NOMO-1 treated with dmso at 0.1 percent for 144 hours (cell line): ENCODE results near the gene SEMA6B.
"Not testable (repeated sequence)": the region's sequence is repeated elsewhere in the genome, so short reads cannot be mapped to it uniquely, and the experiment has no call there.

Experiments used
- DNase-seq: peaks from one replicate; lab custom pipeline; 2025; ENCODE audit not compliant: unreplicated experiment; lab: John Stamatoyannopoulos, UW

The SEMA6B gene

GRCh38 chr19:4573682-4574081 lies 14.2 kb upstream of the SEMA6B start:
- DNase-seq, result no peak

GRCh38 chr19:4571305-4571917 lies 11.9 kb upstream of the SEMA6B start:
- DNase-seq, result no peak

- no peak for DNase-seq
These were observed 11.4 kb upstream of the SEMA6B start for GRCh38 chr19:4570916-4571304.

DNA sequence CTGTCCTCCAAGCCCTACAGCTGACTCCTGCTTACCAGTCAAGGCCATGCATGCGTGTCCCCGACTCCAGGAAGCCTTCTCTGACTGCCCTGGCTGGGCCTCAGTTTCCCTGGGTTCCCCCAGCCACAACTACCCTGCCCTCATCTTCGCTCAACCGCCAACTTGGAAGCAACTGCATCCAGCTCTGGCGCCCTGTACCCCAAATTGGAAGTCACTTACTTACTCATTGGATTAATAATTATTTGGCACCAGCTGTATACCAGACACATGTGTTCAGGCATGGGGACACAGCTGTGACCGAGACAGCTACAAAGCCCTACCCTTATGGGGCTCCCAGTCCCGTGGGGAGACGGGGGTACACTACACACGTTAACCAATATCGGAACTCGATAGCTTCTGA lies 10.9 kb upstream of the SEMA6B start:
- no peak for DNase-seq

- peak; percentile 83 for DNase-seq
These were observed 9.4 kb upstream of the SEMA6B start for GRCh38 chr19:4568886-4569285.

DNA sequence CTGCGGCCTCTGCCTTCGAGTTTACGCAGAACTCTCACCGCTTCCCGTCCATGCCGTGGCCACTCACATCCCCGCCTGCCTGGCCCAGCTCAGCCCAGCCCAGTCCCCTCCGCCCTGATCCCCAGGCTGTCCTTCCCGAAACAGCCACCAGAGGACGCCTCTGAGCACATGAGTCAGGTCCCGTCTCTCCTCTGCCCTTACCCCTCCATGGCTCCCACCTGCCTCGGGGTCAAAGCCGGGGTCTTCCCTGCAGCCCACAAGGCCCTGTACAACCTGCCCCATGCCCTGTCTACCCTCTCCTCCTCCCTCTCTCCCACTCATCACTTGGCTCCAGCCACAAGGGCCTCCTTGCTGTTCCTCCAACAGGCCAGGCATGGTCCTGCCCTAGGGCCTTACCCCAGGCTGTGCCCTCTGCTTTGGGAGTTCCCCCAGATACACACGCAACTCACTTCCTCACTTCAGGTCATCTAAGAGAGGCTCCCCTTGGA lies 8.1 kb upstream of the SEMA6B start:
- DNase-seq, result peak; percentile 27

DNA sequence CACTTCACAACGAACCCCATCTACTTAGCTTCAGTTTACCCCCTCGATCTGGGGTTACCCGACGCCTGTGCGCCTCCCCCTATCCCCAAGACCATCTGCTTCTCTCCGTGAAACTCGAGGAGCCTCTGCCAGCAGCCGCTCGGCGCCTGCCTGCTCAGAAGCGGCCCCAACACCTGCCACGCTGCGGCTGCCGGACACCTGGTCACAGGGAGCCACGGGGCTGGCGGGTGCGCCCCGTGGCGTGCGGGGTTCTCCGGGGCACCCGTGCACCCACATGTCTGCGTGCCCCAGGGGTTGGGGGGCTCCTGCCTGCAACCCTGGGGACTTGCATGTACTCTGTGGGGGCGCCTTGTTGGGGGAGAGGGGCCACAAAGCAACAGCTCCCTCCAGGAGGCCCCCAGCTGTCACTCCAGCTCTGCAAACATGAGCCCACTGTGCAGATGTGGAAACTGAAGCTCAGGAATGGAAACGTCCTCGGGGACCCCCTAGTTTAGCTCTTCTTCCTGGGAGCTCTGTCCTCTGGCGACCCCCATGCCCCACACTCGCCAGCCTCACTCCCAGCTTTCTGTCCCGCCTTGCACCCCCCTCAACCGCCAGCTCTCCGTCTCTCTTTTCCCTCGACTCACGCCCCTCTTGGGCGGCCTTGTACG lies 7.0 kb upstream of the SEMA6B start:
- DNase-seq, result no peak

GRCh38 chr19:4563562-4563961 lies 4.1 kb upstream of the SEMA6B start:
- DNase-seq, result not testable (repeated sequence)

- DNase-seq, result not testable (repeated sequence)
These were observed 2.6 kb upstream of the SEMA6B start for GRCh38 chr19:4562085-4562484.

GRCh38 chr19:4557971-4558941 lies 1.2 kb downstream of the SEMA6B start:
- DNase-seq, result no peak

GRCh38 chr19:4557144-4557970 lies 2.1 kb downstream of the SEMA6B start:
- DNase-seq, result no peak

DNA sequence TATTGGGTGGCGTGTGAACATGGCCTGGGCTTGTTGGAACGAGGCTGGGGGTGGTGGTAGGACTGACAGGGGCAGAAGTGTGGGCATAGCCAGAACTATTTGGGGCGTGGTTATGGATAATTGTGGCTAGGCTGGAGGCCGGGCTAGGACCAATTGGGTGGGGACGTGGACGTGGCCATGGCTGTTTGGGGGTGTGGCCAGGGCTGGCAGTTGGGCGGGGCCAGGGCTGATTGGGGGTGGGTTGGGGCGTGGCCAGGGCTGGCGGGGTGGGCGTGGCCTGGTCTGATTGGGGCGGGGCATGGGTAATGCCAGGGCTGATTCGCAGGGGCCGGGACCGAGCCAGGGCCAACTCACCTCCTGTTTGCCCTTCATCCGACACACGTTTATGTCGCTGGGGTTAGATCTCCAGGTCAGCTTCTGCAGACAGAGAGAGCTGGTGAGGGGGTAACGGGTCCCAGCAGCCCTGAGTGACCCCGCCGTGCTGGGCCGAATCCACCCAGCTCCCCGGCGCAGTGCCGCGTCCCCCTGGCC lies 2.8 kb downstream of the SEMA6B start:
- DNase-seq, result peak; percentile 22

DNA sequence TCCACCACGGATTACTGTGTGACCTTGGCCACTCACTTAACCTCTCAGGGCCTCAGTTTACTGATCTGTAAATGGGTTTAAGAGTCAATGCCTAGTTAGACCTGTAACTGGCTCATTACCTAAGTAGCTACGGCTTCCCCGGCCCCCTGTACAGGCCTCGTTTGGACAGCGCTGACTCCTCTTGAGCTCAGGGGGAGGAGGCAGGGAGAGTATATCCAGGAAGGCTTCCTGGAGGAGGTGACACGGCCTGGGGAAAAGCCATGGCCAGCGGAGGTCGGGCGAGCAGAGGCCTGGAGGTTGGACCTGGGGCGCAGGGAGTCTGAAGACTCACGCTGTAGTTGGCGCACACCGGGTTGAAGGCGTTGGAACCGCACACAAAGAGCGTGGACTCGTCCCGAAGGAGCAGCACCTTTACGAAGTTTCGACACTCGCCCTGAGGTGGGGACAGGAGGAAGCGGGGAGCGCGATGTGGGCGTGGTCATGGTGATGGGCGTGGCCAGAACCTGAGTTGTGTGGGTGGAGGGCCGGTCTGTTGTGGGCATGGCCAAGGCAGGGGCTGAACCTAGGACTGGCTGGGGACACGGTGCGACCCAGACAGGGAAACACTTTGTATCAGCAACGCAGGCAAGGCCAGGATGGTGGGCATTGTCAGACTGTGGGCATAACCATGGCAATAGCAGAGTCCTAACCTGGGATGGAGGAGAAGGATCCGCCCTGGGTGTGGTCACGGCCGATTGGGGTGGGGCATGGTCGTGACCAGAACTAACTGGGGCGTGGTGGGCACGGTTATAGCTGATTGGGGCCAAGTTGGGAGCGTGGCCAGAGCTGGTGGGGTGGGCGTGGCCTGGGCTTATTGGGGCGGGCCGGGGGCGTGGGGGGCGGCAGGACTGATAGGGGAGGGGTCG lies 3.6 kb downstream of the SEMA6B start:
- DNase-seq, result no peak

DNA sequence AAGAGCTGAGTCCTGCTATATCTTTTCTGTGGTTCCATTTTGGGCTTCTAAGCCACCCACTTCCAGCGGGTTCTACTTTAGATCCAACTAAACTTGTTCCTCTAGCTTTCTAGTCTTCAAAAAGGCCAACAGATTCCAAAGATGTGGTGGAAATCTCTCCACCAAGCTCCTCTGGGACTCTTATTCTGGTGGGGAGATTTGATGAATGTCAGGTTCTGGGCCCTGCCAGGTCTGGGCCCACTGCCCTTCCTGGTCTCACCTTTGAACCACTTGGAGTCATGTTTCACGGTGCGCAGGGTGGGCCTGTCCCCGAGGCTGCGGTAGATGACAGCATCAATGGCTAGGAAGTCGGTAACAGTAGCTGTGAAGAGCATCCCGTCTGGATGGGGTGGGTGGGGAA lies 4.8 kb downstream of the SEMA6B start:
- no peak for DNase-seq

DNA sequence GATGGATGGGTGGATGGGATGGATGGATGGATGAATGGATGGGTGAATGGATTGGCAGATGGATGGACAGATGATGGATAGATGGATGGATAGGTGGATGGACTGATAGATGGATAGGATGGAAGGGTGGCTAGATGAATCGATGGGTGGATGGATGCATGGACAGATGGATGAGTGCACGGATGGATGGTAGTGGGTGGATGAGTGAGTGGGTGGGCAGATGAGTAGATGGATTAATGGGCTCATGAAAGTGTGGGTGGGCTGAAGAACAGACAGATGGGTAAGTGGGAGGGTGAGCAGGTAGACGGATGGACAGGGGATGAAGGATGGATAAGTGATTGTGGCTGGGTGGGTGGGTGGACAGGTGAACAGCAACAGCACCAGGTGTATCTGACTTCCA lies 5.7 kb downstream of the SEMA6B start:
- DNase-seq, result no peak

DNA sequence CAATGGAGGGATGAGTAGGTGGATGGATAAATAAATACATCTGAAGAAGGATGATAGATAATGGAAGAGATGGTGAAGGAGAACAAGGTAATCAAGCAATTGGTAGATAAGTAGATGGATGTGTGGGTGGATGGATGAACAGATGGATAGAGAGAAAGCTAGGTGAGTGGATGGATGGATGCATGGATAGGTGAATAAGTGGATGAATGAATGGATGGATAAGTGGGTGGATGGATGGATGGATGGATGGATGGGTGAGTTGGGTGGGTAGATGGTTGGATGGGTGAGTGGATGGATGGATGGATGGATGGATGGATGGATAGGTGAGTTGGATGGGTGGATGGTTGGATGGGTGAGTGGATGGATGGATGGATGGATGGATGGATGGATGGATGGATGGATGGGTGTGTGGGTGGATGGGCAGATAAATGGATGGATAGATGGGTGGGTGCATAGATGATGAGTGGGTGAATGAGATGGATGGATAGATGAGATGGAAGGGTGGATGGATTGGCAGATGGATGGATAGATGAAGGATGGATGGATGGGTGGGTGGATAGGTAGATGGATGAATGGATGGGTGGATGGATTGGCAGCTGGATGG lies 6.3 kb downstream of the SEMA6B start:
- DNase-seq, result no peak

GRCh38 chr19:4552525-4552819 lies 7.0 kb downstream of the SEMA6B start:
- no peak for DNase-seq

GRCh38 chr19:4550479-4551050 lies 8.9 kb downstream of the SEMA6B start:
- no peak for DNase-seq

- no peak for DNase-seq
These were observed 9.5 kb downstream of the SEMA6B start for GRCh38 chr19:4550018-4550417.
